ENCODE measurements around the gene BRD9. TPM values are rescaled to one million over a fixed set of nuclear protein-coding genes. Genes with fewer than 3 reads are reported as not detected.

BRD9 gene
- total RNA-seq, 4 donors from 2014 or later, result 35.8 to 55.3 (median 49.0) TPM

DNA sequence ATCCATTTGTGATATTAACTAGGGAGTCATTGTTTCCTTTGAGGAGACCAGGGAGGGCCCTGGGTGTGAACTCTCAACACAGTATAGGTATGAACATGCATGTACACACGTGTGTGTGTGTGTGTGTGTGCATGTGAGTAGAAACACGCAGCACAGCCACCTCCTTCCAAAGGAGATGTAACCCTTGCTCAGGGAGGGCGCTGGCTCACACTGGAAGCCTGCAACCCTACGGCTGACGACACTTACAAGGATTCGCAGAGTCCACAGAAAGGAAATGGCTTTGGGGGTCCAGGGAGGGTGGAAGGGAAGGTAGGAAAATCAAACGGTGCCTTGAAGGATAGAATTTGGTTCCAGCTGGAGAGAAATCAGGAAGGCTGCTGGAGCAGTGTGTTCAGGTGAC is 22.0 kb upstream of the BRD9 start:
- H3K4me1 ChIP-seq, result no peaks in the 10 kb centered on the region
- DNase-seq (ENCODE audit: low spot score in 2 of 2), result no peak
- peaks cover 0 to 16% (median 0%) of the 10 kb centered on the region in 3 donors for H3K36me3 ChIP-seq
- H3K27me3 ChIP-seq, result no peaks in the 10 kb centered on the region
- TF ChIP-seq EP300 (IDR thresholded peaks at IDR 0.05) (no peak), CTCF (IDR thresholded peaks at IDR 0.05) (no peak), POLR2A (IDR thresholded peaks at IDR 0.05) (no peak)
- WGBS, 2 donors, result 86 to 93% methylated on average over 7 of the region's 7 CpGs
- peaks cover 0 to 3% (median 0%) of the 10 kb centered on the region in 4 donors for H3K9me3 ChIP-seq
- H3K27ac ChIP-seq, result no peak overlapping the region
- no peak overlapping the region for H3K4me3 ChIP-seq

DNA sequence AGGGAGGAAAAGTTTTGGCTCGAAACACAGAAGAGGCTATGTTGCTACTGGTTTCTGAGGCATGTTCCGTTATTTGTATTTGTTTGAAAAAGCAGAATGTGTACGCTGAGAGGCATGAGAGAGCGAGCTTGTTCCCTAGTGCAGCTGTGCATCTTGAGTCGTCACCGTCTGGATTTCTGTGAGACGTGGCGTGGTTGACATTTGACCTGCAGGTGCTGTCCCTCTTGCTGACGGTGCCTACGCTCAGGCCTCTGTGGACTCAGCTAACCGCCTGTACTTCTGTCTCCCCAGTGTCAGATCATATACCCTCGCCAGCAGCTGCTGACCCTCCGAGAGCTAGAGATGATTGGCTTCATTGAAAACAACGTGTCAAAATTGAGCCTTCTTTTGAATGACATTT is 21.6 kb upstream of the BRD9 start:
- Histone ChIP-seq H3K4me1 (no peaks in the 10 kb centered on the region), H3K9me3 (peaks cover 0 to 3% (median 0%) of the 10 kb centered on the region in 4 donors), H3K27ac (no peak overlapping the region), H3K27me3 (no peaks in the 10 kb centered on the region), H3K4me3 (no peak overlapping the region), H3K36me3 (peaks cover 0 to 19% (median 0%) of the 10 kb centered on the region in 3 donors)
- TF ChIP-seq CTCF (IDR thresholded peaks at IDR 0.05) (no peak), POLR2A (IDR thresholded peaks at IDR 0.05) (no peak), EP300 (IDR thresholded peaks at IDR 0.05) (no peak)
- WGBS, 2 donors, result 86 to 90% methylated on average over 14 of the region's 14 CpGs
- DNase-seq (ENCODE audit: low spot score in 2 of 2), result no peak

DNA sequence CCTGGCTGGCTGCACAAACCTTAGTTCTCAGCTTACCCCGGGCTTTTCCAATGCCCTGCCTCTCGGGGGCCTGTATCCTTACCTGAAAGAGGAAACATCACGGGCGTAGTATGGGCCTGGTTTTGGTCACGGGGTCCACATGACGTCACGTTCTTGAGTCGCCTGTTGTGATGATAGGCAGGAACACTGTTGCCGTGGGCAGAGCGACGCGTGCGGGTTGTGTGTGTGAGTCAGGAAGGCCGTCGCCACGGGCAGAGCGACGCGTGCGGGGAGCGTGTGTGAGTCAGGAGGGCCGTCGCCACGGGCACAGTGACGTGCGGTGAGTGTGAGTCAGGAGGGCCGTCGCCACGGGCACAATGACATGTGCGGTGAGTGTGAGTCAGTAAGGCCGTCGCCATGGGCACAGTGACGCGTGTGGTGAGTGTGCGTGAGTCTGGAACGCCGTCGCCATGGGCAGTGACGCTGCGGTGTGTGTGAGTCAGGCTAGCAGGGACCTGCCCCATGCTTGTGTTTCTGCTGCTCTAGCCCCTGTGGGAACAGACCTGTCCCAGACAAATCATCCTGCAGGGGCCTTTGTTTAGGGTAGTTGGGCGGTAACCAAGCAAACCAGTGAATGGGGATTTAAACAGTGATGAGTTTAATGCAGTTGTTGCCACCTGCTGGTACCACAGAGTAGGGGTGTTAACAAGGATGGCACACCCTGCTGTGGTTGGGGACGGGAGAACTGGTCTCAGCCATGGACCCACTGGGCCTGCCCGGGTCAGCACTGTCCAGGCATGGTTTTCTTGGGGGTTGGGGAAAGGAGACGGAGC is 19.9 kb upstream of the BRD9 start:
- WGBS, 2 donors, result 90 to 94% methylated on average over 44 of the region's 44 CpGs
- Histone ChIP-seq H3K4me1 (no peaks in the 10 kb centered on the region), H3K36me3 (peaks cover 0 to 23% (median 0%) of the 10 kb centered on the region in 3 donors), H3K4me3 (no peak overlapping the region), H3K27me3 (no peaks in the 10 kb centered on the region), H3K27ac (no peak overlapping the region), H3K9me3 (no peaks in the 10 kb centered on the region)
- TF ChIP-seq CTCF (IDR thresholded peaks at IDR 0.05) (no peak), EP300 (IDR thresholded peaks at IDR 0.05) (no peak), POLR2A (IDR thresholded peaks at IDR 0.05) (no peak)
- DNase-seq (ENCODE audit: low spot score in 2 of 2), result no peak

DNA sequence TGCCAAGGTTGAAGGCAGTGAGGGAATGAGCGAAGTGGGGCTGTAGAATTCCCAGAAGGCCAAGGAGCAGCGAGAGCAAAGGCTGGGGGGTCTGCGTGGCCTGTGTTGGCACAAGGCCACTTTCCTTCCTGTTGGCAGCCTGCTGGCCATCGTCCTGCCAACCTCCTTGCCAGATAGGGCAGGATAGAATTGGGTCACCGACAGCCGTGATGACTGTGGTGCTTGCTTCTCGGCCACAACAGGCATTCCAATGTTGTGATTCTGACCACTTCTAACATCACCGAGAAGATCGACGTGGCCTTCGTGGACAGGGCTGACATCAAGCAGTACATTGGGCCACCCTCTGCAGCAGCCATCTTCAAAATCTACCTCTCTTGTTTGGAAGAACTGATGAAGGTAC is 19.0 kb upstream of the BRD9 start:
- WGBS, 2 donors, result 79 to 82% methylated on average over 11 of the region's 11 CpGs
- no peaks in the 10 kb centered on the region for H3K4me1 ChIP-seq
- no peak for TF ChIP-seq CTCF (IDR thresholded peaks at IDR 0.05)
- TF ChIP-seq POLR2A (IDR thresholded peaks at IDR 0.05), result no peak
- no peak for TF ChIP-seq EP300 (IDR thresholded peaks at IDR 0.05)
- H3K27me3 ChIP-seq, result no peaks in the 10 kb centered on the region
- no peak overlapping the region for H3K27ac ChIP-seq
- H3K4me3 ChIP-seq, result no peak overlapping the region
- no peaks in the 10 kb centered on the region for H3K9me3 ChIP-seq
- H3K36me3 ChIP-seq, result peaks cover 0 to 27% (median 0%) of the 10 kb centered on the region in 3 donors
- DNase-seq (ENCODE audit: low spot score in 2 of 2), result no peak

DNA sequence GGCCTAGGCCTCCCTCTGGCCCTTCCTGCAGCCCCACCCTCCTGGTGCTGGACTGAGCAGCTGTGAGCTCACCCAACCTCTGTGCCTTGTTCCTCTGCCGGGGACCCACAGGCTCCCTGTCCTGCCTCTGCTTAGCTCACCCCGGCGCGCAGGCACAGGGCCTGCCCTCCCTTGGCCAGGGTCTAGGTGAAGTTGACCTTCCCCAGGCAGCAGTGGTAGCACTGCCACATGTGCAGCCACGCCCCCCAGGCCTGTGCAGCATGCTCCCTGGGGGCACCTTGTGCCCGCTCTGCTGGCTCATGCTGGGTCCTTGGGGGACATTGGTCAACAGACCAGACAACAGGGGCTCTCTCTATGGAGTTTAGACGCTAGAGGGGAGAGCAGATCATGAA is 18.2 kb upstream of the BRD9 start:
- peaks cover 0 to 22% (median 0%) of the 10 kb centered on the region in 3 donors for H3K36me3 ChIP-seq
- H3K27ac ChIP-seq, result no peak overlapping the region
- no peak for DNase-seq (ENCODE audit: low spot score in 2 of 2)
- no peaks in the 10 kb centered on the region for H3K9me3 ChIP-seq
- no peak overlapping the region for H3K4me3 ChIP-seq
- 90 to 96% methylated on average over 6 to 7 of the region's 7 CpGs for WGBS, 2 donors
- no peaks in the 10 kb centered on the region for H3K4me1 ChIP-seq
- TF ChIP-seq EP300 (IDR thresholded peaks at IDR 0.05) (no peak), CTCF (IDR thresholded peaks at IDR 0.05) (no peak), POLR2A (IDR thresholded peaks at IDR 0.05) (no peak)
- H3K27me3 ChIP-seq, result no peaks in the 10 kb centered on the region

Measured in tibial nerve (tissue), 4 donors.